C1 segment of cervical spinal cord (tissue), 14 donors: Measurements from ENCODE around the gene ESR1.

Experiments used
- DNase-seq, 14 donors: peaks; one replicate each; lab custom pipeline; 2025; lab: John Stamatoyannopoulos, UW

The ESR1 gene

DNA sequence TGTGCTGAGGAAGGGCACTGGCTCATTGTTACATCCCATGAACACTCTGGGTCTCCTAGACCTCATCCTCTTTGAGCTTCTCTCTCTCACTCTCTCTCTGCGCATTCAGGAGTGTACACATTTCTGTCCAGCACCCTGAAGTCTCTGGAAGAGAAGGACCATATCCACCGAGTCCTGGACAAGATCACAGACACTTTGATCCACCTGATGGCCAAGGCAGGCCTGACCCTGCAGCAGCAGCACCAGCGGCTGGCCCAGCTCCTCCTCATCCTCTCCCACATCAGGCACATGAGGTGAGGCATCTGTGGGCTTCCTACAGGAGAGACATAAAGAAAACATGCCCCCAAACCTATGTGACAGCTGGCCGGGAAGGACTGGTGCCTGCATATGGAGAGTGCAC is 286.8 kb downstream of the ESR1 start:
- DNase-seq = no peak

DNA sequence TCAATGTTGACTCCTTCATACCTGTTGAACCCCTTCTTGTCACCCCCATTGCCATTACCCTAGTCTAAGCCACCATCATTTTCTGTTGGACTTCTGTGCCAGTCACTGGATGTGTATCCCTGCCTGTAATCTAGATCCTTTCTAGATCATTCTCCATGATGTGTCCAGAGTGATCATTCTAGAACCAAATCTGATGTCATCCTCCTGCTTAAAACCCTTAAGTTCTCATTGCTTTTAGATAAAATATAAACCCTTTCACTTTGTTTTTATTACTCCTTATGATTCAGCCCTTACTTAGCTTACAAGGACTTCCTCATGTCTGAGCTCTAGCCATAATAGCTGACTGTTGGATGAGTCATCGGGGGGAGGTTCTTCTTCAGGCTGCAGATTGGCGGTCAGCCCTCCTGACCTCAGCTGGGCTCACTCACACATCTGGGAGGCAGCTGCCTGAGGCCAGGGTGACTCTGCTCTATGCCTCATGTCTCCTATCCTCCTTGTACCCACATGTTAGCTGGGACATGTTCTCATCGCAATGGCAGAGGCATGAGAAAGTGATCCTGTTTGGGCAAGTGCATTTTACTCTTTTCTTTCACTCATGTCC is 287.6 kb downstream of the ESR1 start:
- DNase-seq = peak in 1 of 14 donors; percentile 23

DNA sequence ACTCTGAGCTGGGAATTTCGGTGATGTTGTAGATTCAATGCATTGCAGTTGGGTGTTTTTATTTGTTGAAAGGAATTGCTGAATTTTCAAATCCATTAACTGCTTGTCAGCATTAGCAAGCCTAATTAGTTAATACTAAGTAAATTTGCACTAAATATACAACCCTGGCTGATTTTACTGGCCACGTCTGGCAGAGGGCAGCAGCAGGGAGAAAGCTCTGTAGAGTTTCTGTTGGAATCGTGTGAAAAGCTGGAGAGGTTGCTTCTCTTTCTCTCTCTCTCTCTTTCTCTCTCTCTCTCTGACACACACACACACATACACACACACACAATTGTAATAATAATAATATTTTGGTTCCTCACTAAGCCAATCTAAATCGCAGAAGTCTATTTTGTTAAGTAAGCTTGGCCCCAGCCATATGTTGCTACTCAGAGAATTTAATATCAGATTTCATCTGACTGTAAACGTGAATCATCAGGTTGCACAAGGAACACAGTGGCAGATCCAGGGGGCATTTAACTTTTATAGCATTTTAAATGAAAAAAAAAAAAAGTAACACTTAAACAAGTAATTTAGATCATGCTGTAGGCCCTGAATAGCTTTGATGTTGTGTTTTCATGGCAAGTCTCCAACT is 289.5 kb downstream of the ESR1 start:
- DNase-seq = no peak

DNA sequence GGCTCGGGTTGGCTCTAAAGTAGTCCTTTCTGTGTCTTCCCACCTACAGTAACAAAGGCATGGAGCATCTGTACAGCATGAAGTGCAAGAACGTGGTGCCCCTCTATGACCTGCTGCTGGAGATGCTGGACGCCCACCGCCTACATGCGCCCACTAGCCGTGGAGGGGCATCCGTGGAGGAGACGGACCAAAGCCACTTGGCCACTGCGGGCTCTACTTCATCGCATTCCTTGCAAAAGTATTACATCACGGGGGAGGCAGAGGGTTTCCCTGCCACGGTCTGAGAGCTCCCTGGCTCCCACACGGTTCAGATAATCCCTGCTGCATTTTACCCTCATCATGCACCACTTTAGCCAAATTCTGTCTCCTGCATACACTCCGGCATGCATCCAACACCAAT is 291.2 kb downstream of the ESR1 start:
- no peak for DNase-seq

DNA sequence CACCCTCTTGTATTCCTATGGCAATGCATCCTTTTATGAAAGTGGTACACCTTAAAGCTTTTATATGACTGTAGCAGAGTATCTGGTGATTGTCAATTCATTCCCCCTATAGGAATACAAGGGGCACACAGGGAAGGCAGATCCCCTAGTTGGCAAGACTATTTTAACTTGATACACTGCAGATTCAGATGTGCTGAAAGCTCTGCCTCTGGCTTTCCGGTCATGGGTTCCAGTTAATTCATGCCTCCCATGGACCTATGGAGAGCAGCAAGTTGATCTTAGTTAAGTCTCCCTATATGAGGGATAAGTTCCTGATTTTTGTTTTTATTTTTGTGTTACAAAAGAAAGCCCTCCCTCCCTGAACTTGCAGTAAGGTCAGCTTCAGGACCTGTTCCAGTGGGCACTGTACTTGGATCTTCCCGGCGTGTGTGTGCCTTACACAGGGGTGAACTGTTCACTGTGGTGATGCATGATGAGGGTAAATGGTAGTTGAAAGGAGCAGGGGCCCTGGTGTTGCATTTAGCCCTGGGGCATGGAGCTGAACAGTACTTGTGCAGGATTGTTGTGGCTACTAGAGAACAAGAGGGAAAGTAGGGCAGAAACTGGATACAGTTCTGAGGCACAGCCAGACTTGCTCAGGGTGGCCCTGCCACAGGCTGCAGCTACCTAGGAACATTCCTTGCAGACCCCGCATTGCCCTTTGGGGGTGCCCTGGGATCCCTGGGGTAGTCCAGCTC is 292.1 kb downstream of the ESR1 start:
- no peak for DNase-seq

DNA sequence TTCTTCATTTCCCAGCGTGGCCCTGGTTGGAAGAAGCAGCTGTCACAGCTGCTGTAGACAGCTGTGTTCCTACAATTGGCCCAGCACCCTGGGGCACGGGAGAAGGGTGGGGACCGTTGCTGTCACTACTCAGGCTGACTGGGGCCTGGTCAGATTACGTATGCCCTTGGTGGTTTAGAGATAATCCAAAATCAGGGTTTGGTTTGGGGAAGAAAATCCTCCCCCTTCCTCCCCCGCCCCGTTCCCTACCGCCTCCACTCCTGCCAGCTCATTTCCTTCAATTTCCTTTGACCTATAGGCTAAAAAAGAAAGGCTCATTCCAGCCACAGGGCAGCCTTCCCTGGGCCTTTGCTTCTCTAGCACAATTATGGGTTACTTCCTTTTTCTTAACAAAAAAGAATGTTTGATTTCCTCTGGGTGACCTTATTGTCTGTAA is 292.7 kb downstream of the ESR1 start:
- DNase-seq = no peak

DNA sequence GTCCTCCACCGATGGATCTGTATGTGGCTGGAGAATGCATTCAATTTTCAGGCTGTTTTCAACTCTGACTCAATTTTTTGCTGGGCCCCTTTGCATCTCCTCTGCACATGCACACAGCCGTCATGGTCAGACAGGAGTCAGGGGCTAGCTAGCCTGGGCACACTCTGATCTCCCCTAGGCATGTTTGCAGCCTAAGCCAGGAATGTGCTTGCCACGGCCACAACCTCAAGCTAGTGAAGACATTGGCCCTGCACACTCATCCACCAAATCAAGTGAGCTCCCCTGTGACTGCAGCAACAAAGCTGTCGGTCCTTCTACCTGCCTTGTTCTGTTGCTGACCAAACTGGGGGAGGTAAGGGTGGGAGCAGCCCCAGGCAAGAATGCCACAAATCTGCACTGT is 300.5 kb downstream of the ESR1 start:
- no peak for DNase-seq

DNA sequence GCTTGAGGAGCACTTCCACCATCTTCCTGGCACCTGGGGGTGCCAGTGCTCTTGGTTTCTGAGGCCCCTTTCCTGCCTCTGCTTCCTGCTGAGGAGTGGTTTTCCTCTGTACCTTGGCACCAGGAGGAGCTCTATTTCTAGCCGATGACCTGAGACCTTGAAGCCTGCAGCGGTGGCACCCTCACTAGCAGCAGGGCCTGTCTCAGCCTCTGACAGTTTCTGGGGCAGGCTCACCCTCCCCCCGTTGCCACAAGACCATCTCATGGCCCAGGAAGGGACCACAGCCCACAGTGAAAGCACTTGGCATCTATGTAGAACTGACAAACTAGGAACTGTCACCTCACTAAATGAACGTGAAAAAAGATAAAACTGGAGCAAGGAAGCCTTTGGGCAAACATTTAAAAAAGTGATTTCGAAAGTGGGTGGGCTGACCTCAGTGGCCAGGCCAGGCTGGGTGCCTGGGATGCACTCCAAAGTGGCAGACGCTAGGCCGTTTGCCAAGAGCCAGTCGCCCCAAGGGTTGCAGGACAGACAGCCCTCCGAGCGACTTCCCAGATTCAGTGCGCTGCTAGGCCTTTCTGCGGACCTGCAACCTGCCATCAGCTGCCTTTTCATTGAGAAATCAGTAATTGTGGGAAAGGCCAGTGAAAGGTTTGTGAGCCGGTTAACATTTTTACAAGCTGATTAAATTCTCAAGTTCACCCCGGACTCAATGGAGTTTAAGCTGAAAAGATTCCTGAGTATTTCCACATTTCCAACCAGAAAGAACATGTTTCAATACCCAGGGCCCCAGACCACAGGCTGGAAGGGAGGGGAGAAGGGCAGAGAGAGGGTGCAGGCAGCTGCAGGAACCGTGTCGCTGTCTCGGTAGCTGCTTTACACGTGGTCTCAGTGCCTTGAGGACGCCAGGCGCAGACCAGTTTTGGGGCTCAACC is 303.7 kb downstream of the ESR1 start:
- peak in 2 of 14 donors; percentile 15 to 28 for DNase-seq

DNA sequence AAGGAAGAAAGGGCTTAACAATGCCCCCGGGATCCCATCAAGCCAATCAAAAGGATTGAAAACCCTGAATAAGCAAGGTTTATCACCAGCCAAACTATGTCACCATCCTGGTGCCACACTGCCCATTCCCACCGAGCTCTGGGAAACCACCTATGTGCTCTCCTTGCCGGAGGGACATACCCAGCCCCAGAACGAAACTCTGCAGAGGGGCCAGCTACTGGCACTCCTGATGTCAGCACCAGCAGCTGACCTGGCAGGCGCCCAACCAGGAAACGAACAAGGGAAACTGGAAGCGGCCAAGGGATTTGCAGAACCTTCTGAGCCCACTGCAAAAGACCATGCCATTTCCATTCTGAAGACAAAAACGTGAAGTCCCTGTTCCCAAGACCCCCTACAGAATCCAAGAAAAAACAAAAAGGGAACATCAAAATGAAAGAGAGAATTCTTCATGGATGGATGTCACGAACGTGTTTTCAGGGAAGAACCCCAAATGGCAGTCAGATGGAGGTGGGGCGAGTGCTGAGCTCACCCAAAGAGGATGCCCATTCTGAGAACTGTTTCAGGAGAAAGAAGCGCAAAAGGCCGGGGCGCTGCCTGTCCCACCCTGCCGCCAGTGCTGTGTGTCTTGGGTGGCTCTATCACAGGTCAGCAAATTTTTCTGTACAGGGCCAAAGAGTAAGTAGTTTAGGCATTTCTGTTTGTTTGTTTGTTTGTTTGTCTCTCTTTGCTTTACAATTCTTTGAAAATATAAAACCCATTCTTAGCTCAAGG is 305.2 kb downstream of the ESR1 start:
- DNase-seq = peak in 2 of 14 donors; percentile 18 to 33

DNA sequence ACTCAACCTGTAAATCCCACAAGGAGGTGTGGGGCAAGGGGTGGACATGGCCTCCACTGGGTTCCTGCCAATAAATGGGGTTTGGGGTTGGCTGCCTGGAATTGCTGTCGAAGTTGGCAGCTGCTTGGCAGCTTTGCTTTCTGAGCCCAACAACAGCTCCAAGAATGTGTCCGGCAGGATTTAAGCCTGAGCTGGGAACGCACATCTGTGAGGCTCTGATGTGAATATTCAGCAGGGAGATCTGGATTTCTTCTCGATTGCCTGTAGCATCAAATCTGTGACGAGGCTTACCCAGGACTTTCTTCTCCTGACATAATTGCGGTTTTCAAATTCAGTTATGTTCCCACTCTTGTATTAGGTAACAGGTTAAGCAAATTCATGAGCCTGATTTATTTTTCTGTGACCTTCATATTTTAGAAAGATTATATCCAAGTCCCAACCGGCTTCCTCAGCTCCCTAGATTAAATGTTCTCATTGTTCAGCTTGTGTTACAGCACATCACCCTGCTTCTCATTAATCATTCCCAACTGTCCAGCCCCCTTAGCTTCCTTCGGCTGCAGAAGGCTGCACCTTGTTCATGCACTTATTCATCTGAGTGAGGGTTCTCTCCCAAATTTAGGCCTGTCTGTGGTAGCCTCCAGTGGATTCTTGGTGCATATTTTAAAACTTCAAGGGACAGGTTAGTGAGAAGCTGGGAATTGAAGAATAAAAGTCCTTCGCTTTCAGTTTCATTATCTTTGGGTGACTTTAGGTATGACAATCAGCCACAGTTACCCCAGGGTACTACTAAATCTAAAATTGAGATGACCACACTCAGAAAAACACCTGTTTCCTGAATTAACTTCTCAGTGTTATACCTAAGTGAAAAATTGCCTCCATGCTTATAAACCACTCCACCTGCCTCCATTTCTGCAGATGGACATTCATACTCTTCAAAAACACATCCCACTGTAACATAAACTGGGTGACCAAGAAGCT is 310.0 kb downstream of the ESR1 start:
- no peak for DNase-seq

DNA sequence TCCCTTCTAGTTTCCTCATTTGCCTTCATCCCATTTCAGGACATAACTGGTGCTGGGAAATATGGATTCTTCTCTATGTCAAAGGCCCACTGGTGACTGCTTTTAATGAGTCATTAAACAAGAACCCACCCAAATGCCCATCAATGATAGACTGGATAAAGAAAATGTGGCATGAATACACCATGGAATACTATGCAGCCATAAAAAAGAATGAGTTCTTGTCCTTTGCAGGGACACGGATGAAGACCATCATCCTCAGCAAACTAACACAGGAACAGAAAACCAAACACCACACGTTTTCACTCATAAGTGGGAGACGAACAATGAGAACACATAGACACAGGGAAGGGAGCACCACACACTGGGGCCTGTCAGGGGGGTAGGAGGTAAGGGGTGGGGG is 310.7 kb downstream of the ESR1 start:
- no peak for DNase-seq

DNA sequence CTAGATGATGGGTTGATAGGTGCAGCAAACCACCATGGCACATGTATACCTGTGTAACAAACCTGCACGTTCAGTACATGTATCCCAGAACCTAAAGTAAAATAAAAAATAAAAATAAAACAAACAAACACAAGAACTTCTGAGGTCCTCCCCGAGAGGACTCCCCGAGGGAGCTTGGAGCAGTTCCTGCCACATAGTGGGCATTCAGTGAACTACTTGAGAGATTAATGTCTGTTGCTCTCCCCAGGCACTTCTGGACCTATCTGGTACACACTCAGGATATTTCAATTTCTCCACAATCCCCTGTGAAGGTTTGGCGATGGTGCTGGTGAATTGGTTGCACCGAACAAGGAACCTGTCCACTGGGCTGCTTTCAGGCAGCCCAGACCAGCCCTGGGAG is 311.2 kb downstream of the ESR1 start:
- DNase-seq = no peak

DNA sequence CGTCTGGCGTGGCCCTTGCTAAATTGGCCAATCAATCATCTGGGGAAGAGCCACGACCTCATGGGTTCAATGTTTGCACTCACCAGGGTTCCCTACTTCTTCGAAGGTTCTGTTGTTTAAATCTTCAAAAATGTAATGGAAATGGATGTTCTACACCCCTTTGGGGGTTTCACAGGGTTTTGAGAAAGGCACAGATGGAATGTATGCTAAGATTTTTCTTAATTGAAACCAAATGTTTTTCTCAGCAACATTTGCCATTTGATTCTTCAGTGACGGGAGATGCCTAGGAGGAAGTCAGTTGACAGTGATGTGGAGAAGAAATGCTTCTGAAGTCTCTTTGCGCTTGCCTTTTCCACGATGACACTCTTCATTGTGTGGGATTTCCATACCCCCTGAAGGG is 312.3 kb downstream of the ESR1 start:
- no peak for DNase-seq

DNA sequence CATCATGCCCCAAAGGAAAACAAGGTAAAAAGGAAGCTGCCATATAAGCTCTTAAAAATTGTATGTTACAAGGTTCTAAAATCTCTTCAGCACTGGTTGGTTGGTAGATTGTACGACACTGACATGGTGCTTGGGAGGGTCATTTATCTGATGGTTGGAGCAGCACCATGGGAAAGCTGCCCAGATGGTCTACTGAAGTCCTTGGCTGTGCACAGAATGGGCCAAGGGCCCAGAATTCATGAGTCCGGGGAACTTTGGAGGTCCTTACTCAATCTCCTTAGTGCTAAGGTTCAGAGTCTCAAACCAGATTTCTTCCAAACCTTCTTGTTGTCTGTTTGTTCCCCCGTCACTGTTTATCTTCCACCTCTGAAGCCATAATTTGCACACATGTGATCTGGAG is 314.4 kb downstream of the ESR1 start:
- DNase-seq = peak in 2 of 14 donors; percentile 13 to 27

DNA sequence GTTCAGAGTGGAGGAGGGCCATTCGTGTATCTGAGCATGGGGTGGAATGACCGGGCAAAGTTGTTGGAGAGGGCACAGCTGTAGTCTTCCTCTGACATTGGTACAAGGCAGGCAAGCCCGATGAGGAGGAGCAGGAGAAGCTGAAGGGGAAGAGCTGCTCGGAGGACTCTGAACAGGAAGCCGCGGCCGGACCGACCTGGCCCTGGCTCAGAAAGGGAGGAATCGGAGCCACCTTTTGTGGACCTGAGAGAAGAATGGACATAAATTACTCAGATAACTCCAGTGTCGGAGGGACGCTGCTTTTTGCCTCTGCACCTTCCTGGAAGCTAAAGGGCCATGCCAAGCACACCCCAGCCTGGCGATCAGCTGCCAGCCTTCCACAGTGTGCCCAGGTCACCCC is 315.0 kb downstream of the ESR1 start:
- no peak for DNase-seq

DNA sequence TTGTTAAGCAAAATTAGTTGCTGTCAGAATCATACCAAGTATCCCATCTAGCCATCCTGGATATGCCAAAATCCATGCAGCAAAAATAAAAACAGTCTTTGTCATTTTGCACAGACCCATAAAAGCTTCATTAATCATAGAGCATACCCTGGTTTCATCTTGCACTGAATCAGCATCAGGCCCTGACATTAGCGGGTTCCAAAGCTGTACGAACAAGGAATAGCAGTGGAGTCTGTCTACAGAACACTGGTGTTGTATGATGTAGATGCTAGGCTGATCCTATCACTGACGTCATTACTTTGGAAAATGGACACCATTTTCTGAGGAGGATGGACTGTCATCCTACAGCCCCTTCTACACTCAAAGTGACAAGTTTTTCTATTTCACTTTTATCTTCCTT is 315.6 kb downstream of the ESR1 start:
- DNase-seq = no peak

DNA sequence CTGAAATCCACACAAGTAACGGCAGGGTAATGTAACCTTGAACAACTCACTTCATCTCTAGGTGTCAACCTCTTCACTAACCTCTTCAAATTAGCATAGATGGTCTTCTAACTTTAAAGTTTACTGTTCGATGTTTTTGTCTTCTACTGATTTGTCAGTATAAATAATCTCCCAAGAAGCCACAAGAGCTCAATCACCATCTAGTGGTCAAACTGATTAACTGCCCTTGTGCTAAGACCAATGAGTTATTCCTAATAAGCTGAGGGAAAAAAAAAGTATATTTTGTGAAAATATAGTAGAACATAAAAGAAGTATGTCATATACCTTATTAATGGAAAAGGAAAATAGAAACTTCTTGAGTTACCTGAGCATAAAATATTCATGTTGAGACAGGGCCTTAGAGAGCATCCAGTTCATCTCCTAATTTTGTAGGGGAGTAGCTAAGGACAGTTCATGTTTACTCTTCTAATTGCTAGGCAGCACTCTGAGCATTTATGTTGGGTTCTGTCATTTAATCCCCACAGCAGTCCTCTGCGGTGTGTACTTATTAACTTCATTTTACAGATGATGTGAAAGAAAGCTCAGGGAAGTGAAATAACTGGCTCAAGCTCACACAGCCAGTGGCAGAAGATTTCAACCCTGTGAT is 317.1 kb downstream of the ESR1 start:
- no peak for DNase-seq

DNA sequence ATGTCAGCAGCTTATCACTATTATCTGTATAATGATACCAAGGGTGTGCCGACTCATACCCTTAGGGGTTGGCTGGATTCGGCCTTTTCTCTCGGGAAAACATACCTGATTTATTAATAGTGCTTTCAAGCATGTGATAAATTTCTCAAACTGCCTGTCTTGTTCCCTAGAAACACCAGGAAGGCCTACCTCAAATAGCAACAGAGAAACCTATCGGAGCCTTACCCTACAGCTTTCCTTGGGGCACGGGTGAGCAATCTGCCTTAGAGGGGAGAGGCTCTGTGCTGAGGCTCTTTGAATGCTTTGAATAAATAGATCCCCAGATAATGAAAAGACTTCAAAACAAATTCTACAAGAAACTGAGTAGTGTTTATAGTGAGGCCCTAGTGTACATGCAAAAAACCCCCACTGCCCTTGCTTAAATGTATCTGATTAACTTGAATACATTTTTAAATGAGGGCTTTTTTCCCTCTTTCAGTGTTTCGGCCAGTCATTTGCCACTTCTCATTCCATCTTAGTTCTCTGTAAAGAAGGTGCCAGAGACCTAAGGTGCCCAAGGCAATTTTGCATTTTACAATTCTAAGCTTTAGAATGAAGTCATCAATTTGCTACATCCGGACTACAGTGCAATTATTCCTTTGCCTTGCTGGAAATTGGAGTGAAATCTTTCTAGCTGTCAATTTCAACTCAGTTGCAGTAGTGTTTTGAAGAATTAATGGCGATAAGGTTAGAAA is 320.1 kb downstream of the ESR1 start:
- no peak for DNase-seq

DNA sequence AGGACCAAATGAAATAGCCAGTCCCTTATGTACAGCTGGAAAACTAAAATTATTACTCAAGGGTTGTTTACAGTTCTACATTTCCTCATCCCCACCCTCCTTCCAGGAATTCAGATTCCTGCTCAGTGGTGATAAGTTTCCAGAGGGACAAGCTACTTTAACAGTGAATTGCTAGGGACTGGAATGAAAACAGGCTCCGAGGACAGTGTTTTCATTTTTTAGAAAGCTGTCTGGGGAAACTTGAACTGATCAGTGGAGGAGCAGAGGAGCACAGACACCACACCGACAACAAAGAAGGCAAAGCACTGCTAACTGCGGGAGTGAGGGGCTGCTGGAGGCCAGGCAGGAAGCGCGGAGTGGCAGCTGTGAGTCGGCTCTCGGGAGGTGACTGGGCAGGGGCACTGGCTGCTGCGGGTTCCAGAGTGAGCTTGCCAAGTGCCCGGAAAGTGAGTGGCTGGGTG is 322.2 kb downstream of the ESR1 start:
- DNase-seq = peak in 1 of 14 donors; percentile 18
